DND-41 (cell line): ENCODE data around the gene MIEF1.

ENCODE experiments used
- ATAC-seq: fragments of 200-7000 bp; cut with Tn5 transposase; 3 replicates; pipeline ENCODE4 v1.9.1; 2021; ENCODE audit warnings: low read depth; ENCODE audit not compliant: insufficient read depth
- DNase-seq: peaks from one replicate; pipeline ENCODE4 v3.0.0-alpha.2; 2020
- H2AFZ ChIP-seq: 2 replicates; pipeline ENCODE4 v1.6.0; 2012; ENCODE audit warnings: low read depth, low read length
- H3K27ac ChIP-seq: 2 replicates; pipeline ENCODE4 v1.5.1; 2012; ENCODE audit warnings: low read length, inconsistent platforms
- H3K27me3 ChIP-seq: fragments of 200-600 bp; sonication (generic); 2 replicates; pipeline ENCODE4 v1.6.0; 2012; ENCODE audit warnings: low read length, mild to moderate bottlenecking, inconsistent platforms; ENCODE audit not compliant: insufficient read depth, poor library complexity
- H3K36me3 ChIP-seq: 2 replicates; pipeline ENCODE4 v1.5.1; 2012; ENCODE audit warnings: low read length, inconsistent platforms; ENCODE audit not compliant: insufficient read depth
- H3K4me1 ChIP-seq: 2 replicates; pipeline ENCODE4 v1.5.1; 2012; ENCODE audit warnings: mild to moderate bottlenecking, low read length; ENCODE audit not compliant: insufficient read depth
- H3K4me2 ChIP-seq: 2 replicates; pipeline ENCODE4 v1.6.0; 2012; ENCODE audit warnings: mild to moderate bottlenecking, moderate library complexity, low read length, inconsistent platforms; ENCODE audit not compliant: insufficient read depth
- H3K4me3 ChIP-seq, 2 experiments: fragments of 200-600 bp in 1 of 2; shearing (Covaris generic) in 1 of 2; 2 replicates each; pipeline ENCODE4 v1.5.1; 2012 to 2016; ENCODE audit warnings: inconsistent platforms in 2 of 2, low read length in 2 of 2, mild to moderate bottlenecking in 2 of 2, low read depth in 1 of 2, moderate library complexity in 1 of 2
- H3K79me2 ChIP-seq: 2 replicates; pipeline ENCODE4 v1.6.0; 2012; ENCODE audit warnings: low read length, inconsistent platforms; ENCODE audit not compliant: insufficient read depth
- H3K9ac ChIP-seq: 2 replicates; pipeline ENCODE4 v1.6.0; 2012; ENCODE audit warnings: low read depth, mild to moderate bottlenecking, inconsistent platforms, low read length, moderate library complexity
- H3K9me3 ChIP-seq: 2 replicates; pipeline ENCODE4 v1.5.1; 2012; ENCODE audit warnings: low read length, moderate library complexity, mild to moderate bottlenecking, inconsistent platforms; ENCODE audit not compliant: insufficient read depth, severe bottlenecking
- H4K20me1 ChIP-seq: 2 replicates; pipeline ENCODE4 v1.6.0; 2012; ENCODE audit warnings: low read length; ENCODE audit not compliant: insufficient read depth
- EZH2 ChIP-seq: IDR thresholded peaks from 3 replicates; pipeline ENCODE4 v1.6.1; 2012; ENCODE audit warnings: borderline replicate concordance, low read depth, mild to moderate bottlenecking, moderate library complexity, low read length, inconsistent platforms; ENCODE audit not compliant: severe bottlenecking
- TF ChIP-seq, protein P1 (sequence below): IDR thresholded peaks from 2 replicates; pipeline ENCODE4 v1.5.1; 2012; ENCODE audit warnings: borderline replicate concordance, low read length, moderate library complexity, mild to moderate bottlenecking; ENCODE audit not compliant: poor library complexity, severe bottlenecking; ENCODE audit errors: extremely low read depth

The MIEF1 gene

DNA sequence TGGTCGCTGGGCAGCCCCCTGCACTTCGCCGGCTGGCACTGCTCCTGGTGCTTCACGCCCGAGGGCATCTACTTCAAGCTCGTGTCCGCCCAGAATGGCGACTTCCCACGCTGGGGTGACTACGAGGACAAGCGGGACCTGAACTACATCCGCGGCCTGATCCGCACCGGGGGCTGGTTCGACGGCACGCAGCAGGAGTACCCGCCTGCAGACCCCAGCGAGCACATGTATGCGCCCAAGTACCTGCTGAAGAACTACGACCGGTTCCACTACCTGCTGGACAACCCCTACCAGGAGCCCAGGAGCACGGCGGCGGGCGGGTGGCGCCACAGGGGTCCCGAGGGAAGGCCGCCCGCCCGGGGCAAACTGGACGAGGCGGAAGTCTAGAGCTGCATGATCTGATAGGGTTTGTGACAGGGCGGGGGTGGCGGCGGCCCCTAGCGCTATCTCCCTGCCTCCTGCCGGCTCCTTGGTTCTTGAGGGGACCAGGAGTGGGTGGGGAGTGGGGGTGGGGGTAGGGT lies 13.5 kb upstream of the MIEF1 start:
- H3K9ac ChIP-seq, result no peak overlapping the region
- no peaks in the 10 kb centered on the region for H3K79me2 ChIP-seq
- no peak overlapping the region for H2AFZ ChIP-seq
- H4K20me1 ChIP-seq, result no peaks in the 10 kb centered on the region
- no peak for ATAC-seq
- H3K36me3 ChIP-seq, result no peaks in the 10 kb centered on the region
- H3K4me2 ChIP-seq, result no peak overlapping the region
- H3K9me3 ChIP-seq, result no peaks in the 10 kb centered on the region
- H3K4me3 ChIP-seq, result no peak overlapping the region
- no peaks in the 10 kb centered on the region for H3K27me3 ChIP-seq
- DNase-seq, result no peak
- H3K27ac ChIP-seq, result no peak overlapping the region
- peaks cover 7% of the 10 kb centered on the region; the same call in 1 of the 2 replicates for H3K4me1 ChIP-seq
- TF ChIP-seq, protein P1, sequence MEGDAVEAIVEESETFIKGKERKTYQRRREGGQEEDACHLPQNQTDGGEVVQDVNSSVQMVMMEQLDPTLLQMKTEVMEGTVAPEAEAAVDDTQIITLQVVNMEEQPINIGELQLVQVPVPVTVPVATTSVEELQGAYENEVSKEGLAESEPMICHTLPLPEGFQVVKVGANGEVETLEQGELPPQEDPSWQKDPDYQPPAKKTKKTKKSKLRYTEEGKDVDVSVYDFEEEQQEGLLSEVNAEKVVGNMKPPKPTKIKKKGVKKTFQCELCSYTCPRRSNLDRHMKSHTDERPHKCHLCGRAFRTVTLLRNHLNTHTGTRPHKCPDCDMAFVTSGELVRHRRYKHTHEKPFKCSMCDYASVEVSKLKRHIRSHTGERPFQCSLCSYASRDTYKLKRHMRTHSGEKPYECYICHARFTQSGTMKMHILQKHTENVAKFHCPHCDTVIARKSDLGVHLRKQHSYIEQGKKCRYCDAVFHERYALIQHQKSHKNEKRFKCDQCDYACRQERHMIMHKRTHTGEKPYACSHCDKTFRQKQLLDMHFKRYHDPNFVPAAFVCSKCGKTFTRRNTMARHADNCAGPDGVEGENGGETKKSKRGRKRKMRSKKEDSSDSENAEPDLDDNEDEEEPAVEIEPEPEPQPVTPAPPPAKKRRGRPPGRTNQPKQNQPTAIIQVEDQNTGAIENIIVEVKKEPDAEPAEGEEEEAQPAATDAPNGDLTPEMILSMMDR, result no peak
- no peak for TF ChIP-seq EZH2

DNA sequence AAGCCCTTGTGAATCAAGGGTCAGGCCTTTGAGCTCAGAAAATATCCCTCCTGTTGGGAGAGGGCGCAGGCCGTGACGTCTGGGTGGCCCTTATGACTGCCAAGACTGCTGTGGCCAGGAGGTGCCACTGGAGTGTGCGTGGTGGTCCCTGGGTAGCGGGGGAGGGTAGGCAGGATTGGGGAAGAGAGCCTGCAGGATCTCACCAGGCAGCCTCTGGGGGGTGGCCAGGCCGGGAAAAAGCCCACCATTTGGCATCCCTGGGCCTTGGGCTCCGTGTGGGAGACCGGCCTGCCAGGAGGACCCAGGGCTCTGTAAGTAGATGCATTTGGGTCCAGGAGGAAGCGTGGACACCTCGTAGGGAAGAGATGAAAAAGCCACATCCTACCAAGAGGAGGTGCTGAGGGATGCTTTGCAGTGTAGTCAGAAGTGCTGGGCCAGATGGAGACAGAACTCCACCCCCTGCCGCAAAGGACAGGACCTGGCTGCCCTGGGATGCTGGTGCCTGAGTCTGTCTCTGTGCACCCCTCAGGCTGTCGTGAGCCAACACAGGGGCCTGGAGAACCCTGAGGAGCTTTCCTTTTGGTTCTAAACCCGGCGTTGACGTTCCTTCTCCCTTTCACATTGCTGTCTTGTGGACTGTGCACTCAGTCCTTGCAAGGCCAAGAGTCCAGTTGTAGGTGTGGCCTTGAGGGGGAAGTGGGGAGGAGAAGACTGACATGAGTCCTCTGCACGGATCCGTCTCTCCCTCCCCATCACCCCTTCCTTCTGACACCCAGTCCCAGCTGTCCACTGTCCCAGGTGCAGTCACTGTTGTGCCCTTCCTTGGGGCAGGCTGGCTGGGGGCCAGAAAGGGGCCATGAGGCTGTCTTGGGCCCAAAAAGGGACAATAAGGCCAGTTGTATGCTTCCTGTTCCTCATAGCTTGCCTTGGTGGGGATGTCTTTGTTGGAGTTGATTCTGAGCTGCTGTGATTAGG lies 12.7 kb upstream of the MIEF1 start:
- Histone ChIP-seq H3K79me2 (no peaks in the 10 kb centered on the region), H3K4me2 (peak overlapping the region; percentile 46; the same call in 1 of the 2 replicates), H3K4me1 (peaks cover 7% of the 10 kb centered on the region; the same call in 1 of the 2 replicates), H4K20me1 (no peaks in the 10 kb centered on the region), H3K9ac (no peak overlapping the region), H3K4me3 (0 out of 4 replicates have a peak overlapping the region, but pooled peaks of 1 of the 2 experiments have one; percentile 6), H3K36me3 (no peaks in the 10 kb centered on the region), H2AFZ (peak overlapping the region; percentile 67), H3K9me3 (no peaks in the 10 kb centered on the region), H3K27ac (no peak overlapping the region), H3K27me3 (no peaks in the 10 kb centered on the region)
- TF ChIP-seq EZH2, result no peak
- TF ChIP-seq, protein P1, result no peak
- ATAC-seq (no peak), DNase-seq (no peak)

DNA sequence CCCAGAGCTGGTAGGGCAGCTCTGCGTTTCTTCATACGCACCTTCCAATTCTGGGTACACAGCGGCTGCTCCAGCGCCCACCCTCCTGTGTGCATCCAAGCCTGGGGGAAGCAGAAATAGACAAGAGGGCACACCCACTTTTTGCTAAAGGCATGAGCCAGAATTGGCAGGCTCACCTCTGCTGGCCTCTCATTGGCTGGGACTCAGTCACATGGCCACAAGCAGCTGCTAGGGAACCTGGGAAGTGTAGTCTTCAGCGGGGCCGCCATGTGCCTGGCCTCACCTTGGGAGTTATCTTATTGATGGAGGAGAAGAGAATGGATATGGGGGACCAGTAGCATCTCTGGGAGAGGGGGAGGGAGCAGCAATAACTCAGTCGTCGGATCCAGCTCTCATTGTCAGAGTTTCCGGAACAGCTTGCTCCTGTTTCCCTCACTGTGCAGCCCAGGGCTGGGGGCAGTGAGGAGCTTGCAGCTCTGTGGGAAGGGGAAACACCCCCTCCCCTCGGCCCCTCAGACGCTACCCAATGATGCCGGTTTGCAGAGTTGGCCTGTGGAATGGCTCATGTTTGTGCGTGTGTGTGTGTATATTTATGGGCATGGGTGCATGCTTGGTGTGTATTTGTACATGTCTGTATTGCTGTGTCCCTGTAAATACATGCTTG lies 11.8 kb upstream of the MIEF1 start:
- H4K20me1 ChIP-seq, result no peaks in the 10 kb centered on the region
- H3K27ac ChIP-seq, result no peak overlapping the region
- peaks cover 7% of the 10 kb centered on the region; the same call in 1 of the 2 replicates for H3K4me1 ChIP-seq
- H3K4me2 ChIP-seq, result peak overlapping the region; percentile 46; the same call in 1 of the 2 replicates
- peak overlapping the region; percentile 67 for H2AFZ ChIP-seq
- peak; percentile 98 for ATAC-seq
- H3K79me2 ChIP-seq, result no peaks in the 10 kb centered on the region
- no peaks in the 10 kb centered on the region for H3K36me3 ChIP-seq
- no peak for TF ChIP-seq EZH2
- TF ChIP-seq, protein P1, result no peak
- DNase-seq, result peak; percentile 81
- H3K9ac ChIP-seq, result no peak overlapping the region
- 0 out of 4 replicates have a peak overlapping the region, but pooled peaks of 1 of the 2 experiments have one; percentile 6 for H3K4me3 ChIP-seq
- H3K27me3 ChIP-seq, result no peaks in the 10 kb centered on the region
- no peaks in the 10 kb centered on the region for H3K9me3 ChIP-seq
